Loucy (cell line): ENCODE data around the gene GNPTG.

Experiments used
- EZH2phosphoT487 ChIP-seq: fragments of 200-600 bp; IDR thresholded peaks from 2 replicates; pipeline ENCODE4 v1.6.1; 2018; ENCODE audit warnings: antibody characterized with exemption, mild to moderate bottlenecking, moderate library complexity, borderline replicate concordance
- TF ChIP-seq, protein P1 (sequence below): fragments of 200-600 bp; sonication (generic); conservative IDR thresholded peaks from 2 replicates; pipeline ENCODE4 v1.5.1; 2014; ENCODE audit warnings: mild to moderate bottlenecking, antibody characterized with exemption, low read length

- TF ChIP-seq, protein P1, sequence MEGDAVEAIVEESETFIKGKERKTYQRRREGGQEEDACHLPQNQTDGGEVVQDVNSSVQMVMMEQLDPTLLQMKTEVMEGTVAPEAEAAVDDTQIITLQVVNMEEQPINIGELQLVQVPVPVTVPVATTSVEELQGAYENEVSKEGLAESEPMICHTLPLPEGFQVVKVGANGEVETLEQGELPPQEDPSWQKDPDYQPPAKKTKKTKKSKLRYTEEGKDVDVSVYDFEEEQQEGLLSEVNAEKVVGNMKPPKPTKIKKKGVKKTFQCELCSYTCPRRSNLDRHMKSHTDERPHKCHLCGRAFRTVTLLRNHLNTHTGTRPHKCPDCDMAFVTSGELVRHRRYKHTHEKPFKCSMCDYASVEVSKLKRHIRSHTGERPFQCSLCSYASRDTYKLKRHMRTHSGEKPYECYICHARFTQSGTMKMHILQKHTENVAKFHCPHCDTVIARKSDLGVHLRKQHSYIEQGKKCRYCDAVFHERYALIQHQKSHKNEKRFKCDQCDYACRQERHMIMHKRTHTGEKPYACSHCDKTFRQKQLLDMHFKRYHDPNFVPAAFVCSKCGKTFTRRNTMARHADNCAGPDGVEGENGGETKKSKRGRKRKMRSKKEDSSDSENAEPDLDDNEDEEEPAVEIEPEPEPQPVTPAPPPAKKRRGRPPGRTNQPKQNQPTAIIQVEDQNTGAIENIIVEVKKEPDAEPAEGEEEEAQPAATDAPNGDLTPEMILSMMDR = no peak
- no peak for TF ChIP-seq EZH2phosphoT487
Measured at GRCh38 chr16:1381612-1382406, 30.1 kb downstream of the GNPTG start.
